Ecto neural progenitor cell (in vitro differentiated cells): ENCODE measurements around the gene RCBTB1.
"Not testable (repeated sequence)": the region's sequence is repeated elsewhere in the genome, so short reads cannot be mapped to it uniquely, and the experiment has no call there.

Experiments
- DNase-seq: peaks from one replicate; pipeline ENCODE4 v3.0.0-alpha.2; 2018; ENCODE audit warnings: low spot score

The RCBTB1 gene

GRCh38 chr13:49585220-49586157, at the start of gene RCBTB1:
Gene RCBTB1 (minus strand): TSS chr13:49585558. CDS start chr13:49567279, 18,279 bp downstream.
- DNase-seq = peak; percentile 89

- DNase-seq = no peak
These were observed 48.4 kb upstream of the RCBTB1 start for GRCh38 chr13:49633710-49634109.

DNA sequence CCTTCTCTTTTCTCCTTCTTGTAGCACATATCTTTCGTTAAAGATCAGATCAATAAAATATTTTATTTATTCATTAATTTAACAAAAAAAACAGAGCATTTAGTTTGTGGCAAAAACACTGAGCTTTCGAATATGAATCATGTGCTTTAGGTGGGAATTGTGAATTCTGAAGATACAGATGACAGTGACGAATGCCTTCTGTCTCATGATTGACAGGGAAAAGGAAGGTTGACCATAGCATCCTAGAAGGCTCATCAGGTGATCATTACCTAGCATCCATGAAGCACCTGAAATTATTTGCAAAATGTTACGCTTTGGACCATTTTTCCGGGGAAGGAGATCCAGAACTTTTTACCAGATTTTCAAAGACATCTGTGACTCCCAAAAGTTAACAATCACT, 46.8 kb upstream of the RCBTB1 start:
- no peak for DNase-seq

GRCh38 chr13:49630580-49630979, 45.2 kb upstream of the RCBTB1 start:
- no peak for DNase-seq

DNA sequence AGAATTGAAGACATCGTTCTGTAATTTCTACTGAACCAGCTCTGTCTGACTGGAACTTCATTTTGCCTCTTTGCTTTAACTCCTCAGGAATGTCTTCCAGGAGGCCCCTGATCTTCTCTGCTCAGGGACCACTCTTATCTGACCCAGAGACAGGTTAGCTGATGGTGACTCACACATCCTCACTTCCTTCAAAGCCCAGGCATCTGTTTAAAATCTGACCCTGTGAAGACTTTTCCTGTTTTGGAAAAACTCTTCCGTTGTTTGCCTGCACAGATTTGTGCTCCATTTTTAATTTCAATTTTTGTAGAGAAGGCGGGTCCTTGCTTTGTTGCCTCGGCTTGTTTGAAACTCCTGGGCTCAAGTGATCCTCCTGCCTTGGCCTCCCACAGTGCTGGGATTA, 44.6 kb upstream of the RCBTB1 start:
- no peak for DNase-seq

- DNase-seq = no peak
These were observed 44.0 kb upstream of the RCBTB1 start for GRCh38 chr13:49629196-49629938.

DNA sequence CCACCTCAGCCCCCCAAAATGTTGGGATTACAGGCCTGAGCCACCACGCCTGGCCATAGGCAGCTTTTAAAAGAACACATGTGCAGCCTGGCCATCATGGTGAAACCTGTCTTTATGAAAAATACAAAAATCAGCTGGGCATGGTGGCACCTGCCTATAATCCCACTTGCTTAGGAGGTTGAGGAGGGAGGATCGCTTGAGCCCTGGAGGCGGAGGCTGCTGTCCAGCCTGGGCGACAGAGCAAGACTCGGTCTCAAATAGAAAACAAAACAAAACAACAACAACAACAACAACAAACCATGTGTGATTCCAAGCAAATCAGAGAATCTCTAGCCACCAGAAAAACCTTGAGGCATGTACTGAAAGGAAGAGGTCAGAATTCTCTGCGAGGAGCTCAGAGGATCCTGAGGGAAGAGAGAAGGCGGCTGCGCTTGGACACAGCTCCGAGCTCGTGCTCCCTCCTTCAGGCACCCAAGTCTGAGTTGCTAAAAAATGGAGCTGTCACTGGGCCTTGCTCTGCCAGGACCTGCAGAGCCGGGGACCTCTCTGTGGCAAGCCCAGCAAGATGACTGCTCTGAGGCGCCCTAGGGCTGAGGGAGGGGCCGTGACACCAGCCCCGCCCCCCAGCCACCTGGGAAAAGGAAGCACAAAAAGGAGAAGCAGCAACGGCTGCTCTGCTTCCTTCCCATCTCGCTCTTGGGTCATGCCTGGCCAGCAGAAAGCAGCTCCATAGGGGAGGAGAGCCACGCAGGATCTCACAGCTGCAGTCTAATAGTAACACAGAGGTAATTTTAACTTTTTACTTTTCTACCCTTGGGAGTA, 42.7 kb upstream of the RCBTB1 start, which contains the start of gene ARL11:
Gene ARL11, plus strand, starts transcription at position 677 of the 822 bp plus-strand sequence. CDS start 1,941 bp downstream, outside the sequence.
- peak; percentile 69 for DNase-seq

DNA sequence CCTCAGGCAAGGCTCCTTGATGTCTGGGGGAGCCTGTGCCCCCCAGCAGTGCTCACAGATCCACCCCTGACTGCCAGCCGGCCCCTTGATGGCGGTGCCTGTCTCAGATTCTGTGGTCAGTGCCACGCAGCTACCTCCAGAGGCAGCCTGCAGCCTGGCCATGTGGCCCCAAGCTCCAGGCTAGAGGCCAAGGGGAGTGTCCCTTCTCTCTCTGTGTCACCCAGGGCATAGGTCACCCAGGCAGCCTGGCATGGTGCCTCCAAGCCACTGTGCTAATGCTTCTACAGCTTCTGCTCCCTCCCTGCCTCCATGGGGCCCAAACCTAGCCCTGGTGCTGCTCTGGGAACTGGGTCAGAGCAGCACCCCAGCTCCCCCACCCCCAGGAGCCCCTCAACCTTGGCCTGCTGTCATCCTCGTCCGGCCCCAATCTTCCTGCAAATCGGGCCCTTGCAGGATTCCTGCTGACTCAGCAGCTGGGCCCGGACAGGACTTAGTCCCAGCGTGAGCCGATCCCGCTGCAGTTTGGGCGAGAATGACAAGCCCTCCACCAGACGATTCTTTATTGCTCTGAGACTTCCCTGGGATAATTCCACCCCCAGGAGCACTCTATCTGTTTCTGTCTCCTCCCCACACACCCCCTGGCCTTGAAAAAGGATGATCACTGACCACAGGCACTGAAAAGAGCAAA, 40.2 kb upstream of the RCBTB1 start:
- no peak for DNase-seq

DNA sequence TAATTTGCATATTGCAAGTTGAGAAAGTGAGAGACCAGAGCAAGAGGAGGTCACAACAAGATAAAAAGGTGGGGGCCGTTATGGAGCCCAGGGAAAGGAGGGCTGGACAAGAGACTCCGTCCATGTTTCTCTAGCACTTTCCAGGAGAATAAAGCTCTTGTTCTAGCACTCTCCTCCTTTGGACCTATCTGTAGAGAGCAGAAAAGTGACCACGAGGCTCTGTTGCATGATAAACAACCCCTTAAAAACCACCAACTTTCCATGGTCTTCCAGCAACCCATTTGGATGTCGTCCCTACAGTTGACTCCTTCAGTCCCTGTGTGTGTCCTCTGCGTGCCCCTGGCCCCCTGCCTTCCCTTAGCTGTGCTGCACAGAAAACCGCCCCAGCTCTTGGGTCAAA, 38.9 kb upstream of the RCBTB1 start:
- no peak for DNase-seq

DNA sequence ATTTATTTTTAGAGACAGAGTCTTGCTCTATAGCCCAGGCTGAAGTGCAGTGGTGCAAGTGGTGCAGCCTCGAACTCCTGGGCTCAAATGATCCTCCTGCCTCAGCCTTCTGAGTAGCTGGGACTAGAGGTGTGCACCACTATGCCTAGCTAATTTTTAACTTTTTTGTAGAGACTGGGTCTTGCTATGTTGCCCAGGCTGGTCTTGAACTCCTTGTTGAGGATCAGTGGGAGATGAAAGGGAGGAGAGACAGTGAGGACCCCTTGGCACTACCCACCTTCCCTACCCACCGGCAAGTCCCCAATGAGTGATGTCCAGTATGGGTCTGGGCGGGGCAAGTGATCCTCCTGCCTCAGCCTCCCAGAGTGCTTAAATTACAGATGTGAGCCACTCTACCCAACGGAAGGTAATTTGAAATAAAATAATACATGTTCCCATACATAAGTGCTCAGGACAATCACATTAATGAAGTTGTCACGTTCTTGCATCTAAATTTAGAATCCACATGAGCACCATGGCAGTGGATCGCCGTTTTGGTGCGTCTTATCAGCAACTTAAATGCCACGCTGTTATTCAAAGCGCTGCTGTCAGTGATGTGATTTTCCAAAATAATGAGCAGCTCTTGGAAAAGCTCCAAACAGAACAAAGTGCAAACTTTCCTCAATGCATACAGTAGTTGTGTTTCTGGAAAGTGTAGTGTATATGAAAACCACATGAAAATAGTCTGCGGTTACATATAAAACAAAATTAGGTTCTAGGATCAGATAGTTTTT, 37.0 kb upstream of the RCBTB1 start:
- DNase-seq = no peak

GRCh38 chr13:49620170-49620621, 34.8 kb upstream of the RCBTB1 start:
- no peak for DNase-seq

- no peak for DNase-seq
These were observed 31.3 kb upstream of the RCBTB1 start for GRCh38 chr13:49616676-49617065.

GRCh38 chr13:49615836-49616675, 30.7 kb upstream of the RCBTB1 start:
- DNase-seq = no peak

DNA sequence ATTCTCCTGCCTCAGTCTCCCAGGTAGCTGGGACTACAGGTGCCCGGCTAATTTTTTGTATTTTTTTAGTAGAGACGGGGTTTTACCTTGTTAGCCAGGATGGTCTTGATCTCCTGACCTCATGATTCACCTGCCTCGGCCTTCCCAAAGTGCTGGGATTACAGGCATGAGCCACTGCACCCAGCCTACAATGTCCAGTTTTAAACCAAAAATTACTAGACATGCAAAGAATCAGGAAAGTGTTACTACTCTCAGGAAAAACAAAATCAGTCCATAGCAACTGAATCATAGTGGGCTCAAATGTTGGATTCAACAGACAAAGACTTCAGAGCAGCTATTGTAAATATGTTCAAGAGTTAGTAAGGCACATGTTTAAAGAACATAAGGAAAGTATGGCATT, 26.7 kb upstream of the RCBTB1 start:
- not testable (repeated sequence) for DNase-seq

- no peak for DNase-seq
These were observed 24.8 kb upstream of the RCBTB1 start for GRCh38 chr13:49610176-49610575.

GRCh38 chr13:49608651-49609331, 23.4 kb upstream of the RCBTB1 start:
- DNase-seq = no peak

DNA sequence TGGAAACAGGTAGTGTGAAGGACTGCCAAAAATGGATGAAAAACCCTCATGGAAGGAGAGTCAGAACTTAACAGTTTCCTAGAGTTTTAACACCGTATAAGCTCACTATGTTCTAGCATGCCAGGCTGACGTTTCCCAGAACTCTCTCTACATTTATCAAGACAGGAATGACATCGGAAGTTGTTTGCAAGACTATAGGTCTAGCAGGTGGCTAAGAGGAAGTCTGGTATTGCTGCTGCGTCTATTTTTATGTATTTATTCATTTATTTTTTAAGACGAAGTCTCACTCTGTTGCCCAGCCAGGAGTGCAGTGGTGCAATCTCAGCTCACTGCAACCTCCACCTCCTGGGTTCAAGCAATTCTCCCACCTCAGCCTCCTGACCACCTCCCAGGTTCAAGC, 22.4 kb upstream of the RCBTB1 start:
- no peak for DNase-seq

DNA sequence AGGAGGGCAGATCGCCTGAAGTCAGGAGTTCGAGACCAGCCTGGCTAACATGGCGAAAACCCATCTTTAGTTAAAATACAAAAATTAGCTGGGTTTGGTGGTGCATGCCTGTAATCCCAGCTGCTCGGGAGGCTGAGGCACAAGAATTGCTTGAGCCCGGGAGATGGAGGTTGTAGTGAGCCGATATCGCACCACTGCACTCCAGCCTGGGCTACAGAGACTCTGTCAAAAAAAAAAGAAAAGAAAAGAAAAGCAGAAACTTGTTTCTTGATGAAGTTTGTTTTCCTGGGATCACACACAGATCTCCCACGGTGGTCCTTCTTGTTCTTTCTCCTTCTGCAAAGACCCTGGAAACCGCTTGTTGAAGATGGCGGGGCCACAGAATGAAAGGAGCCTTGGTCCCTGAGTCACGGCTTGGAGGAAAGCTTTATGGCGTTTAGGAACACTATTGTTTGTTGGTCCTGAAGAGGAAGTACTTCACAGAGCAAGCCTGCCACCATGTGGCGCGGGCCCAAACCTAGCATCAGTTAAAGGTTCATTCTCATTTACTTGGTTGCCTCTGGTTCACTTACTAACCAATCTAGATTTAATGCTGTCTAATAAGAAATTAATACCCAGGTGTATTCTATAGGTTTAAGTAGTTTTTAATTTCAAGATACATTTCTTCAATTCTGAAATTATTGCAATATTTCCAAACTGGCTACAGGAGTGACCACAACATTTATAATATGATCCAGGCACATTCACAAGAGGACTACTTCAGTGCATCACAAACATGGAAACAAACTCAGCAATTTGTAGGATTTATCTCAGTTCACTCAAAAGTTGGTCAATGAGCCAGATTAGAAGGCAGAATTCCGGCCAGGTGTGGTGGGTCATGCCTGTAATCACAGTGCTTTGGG, 21.6 kb upstream of the RCBTB1 start:
- DNase-seq = peak; percentile 81
